ENCODE measurements around the gene EHD1. TPM values are rescaled to one million over a fixed set of nuclear protein-coding genes. Genes with fewer than 3 reads are reported as not detected.

EHD1 gene
- total RNA-seq, 2 donors from 2014 or later, result 39.7 to 43.8 TPM

GRCh38 chr11:64919627-64920026 lies 41.2 kb upstream of the EHD1 start:
- H3K4me3 Mint-ChIP-seq, result no peak overlapping the region
- Histone ChIP-seq H3K36me3 (ENCODE audit: control insufficient read depth, insufficient read depth, low read length) (no peaks in the 10 kb centered on the region), H3K27ac (ENCODE audit: low read depth, low read length) (no peak overlapping the region), H3K27me3 (ENCODE audit: control insufficient read depth, insufficient read depth, low read length, poor library complexity, severe bottlenecking) (peaks cover 53% of the 10 kb centered on the region), H3K9ac (ENCODE audit: extremely low read depth, low read length, poor library complexity, severe bottlenecking) (no peak overlapping the region), H3K9me3 (ENCODE audit: control insufficient read depth, low read length) (no peaks in the 10 kb centered on the region), H3K4me3 (ENCODE audit: low read length) (no peak overlapping the region), H3K4me1 (ENCODE audit: control insufficient read depth, insufficient read depth, low read length) (peaks cover 9% of the 10 kb centered on the region)
- no peak overlapping the region for H3K27ac Mint-ChIP-seq
- H3K9me3 Mint-ChIP-seq, result no peaks in the 10 kb centered on the region
- peaks cover 22% of the 10 kb centered on the region for H3K4me1 Mint-ChIP-seq
- no peak for TF ChIP-seq CTCF (conservative IDR thresholded peaks at IDR 0.05)
- DNase-seq, result no peak
- H3K27me3 Mint-ChIP-seq (ENCODE audit: insufficient read depth), result peaks cover 44% of the 10 kb centered on the region
- 94 to 97% methylated on average over 4 to 7 of the region's 8 CpGs for WGBS, 2 experiments (ENCODE audit: insufficient coverage in 1 of 2, insufficient read length in 1 of 2)
- H3K36me3 Mint-ChIP-seq (ENCODE audit: low read depth), result no peaks in the 10 kb centered on the region

GRCh38 chr11:64918017-64918416 lies 39.6 kb upstream of the EHD1 start:
- Histone ChIP-seq H3K9ac (ENCODE audit: extremely low read depth, low read length, poor library complexity, severe bottlenecking) (no peak overlapping the region), H3K4me3 (ENCODE audit: low read length) (peak overlapping the region; percentile 73), H3K9me3 (ENCODE audit: control insufficient read depth, low read length) (no peaks in the 10 kb centered on the region), H3K36me3 (ENCODE audit: control insufficient read depth, insufficient read depth, low read length) (peaks cover under 1% of the 10 kb centered on the region), H3K4me1 (ENCODE audit: control insufficient read depth, insufficient read depth, low read length) (peaks cover 9% of the 10 kb centered on the region), H3K27ac (ENCODE audit: low read depth, low read length) (no peak overlapping the region), H3K27me3 (ENCODE audit: control insufficient read depth, insufficient read depth, low read length, poor library complexity, severe bottlenecking) (peaks cover 46% of the 10 kb centered on the region)
- H3K4me1 Mint-ChIP-seq, result peaks cover 18% of the 10 kb centered on the region
- H3K27me3 Mint-ChIP-seq (ENCODE audit: insufficient read depth), result peaks cover 42% of the 10 kb centered on the region
- no peak for TF ChIP-seq CTCF (conservative IDR thresholded peaks at IDR 0.05)
- peak overlapping the region; percentile 90 for H3K27ac Mint-ChIP-seq
- H3K36me3 Mint-ChIP-seq (ENCODE audit: low read depth), result peaks cover 4% of the 10 kb centered on the region
- no peak for DNase-seq
- H3K9me3 Mint-ChIP-seq, result no peaks in the 10 kb centered on the region
- WGBS, 2 experiments (ENCODE audit: insufficient coverage in 1 of 2, insufficient read length in 1 of 2), result 50 to 53% methylated on average over 4 of the region's 4 CpGs
- peak overlapping the region; percentile 79 for H3K4me3 Mint-ChIP-seq

GRCh38 chr11:64917663-64917995 lies 39.2 kb upstream of the EHD1 start:
- Histone ChIP-seq H3K27ac (ENCODE audit: low read depth, low read length) (peak overlapping the region; percentile 10), H3K9ac (ENCODE audit: extremely low read depth, low read length, poor library complexity, severe bottlenecking) (no peak overlapping the region), H3K4me1 (ENCODE audit: control insufficient read depth, insufficient read depth, low read length) (peaks cover 9% of the 10 kb centered on the region), H3K4me3 (ENCODE audit: low read length) (peak overlapping the region; percentile 73), H3K36me3 (ENCODE audit: control insufficient read depth, insufficient read depth, low read length) (peaks cover 4% of the 10 kb centered on the region), H3K27me3 (ENCODE audit: control insufficient read depth, insufficient read depth, low read length, poor library complexity, severe bottlenecking) (peaks cover 43% of the 10 kb centered on the region), H3K9me3 (ENCODE audit: control insufficient read depth, low read length) (no peaks in the 10 kb centered on the region)
- H3K4me3 Mint-ChIP-seq, result peak overlapping the region; percentile 79
- no peak for TF ChIP-seq CTCF (conservative IDR thresholded peaks at IDR 0.05)
- H3K36me3 Mint-ChIP-seq (ENCODE audit: low read depth), result peaks cover 4% of the 10 kb centered on the region
- H3K4me1 Mint-ChIP-seq, result peaks cover 18% of the 10 kb centered on the region
- H3K27ac Mint-ChIP-seq, result peak overlapping the region; percentile 90
- peaks cover 40% of the 10 kb centered on the region for H3K27me3 Mint-ChIP-seq (ENCODE audit: insufficient read depth)
- no peak for DNase-seq
- 4 to 7% methylated on average over 6 of the region's 6 CpGs for WGBS, 2 experiments (ENCODE audit: insufficient coverage in 1 of 2, insufficient read length in 1 of 2)
- H3K9me3 Mint-ChIP-seq, result no peaks in the 10 kb centered on the region
